ENCODE measurements around the gene RPL22L1. TPM values are rescaled to one million over a fixed set of nuclear protein-coding genes. Genes with fewer than 3 reads are reported as not detected.
A peak's percentile ranks its signal among the peaks of the same experiment; 100 is the strongest.

RPL22L1 gene
- total and polyA plus RNA-seq, 4 donors = 21.3 to 252 (median 114) TPM

DNA sequence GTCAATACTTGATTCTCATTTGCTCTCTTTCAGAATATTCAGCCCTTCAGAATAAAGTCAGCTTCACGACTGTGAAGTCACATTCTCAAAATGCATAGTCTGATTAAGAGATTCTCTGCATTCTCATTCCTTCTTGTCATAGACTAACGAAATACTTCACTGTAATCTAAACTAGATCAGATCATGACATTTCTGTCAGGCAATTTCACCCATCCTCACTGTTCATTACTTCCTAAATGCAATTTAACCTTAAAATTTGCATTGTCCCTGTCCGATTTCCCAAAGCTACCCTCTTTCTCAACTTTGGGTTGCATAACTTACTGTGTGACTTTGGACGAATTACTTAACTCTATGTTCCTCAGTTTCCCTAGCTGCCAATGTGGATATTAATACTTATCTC is 6.2 kb downstream of the RPL22L1 start:
- no peak overlapping the region for H3K4me3 ChIP-seq
- peaks cover under 1 to 15% (median 7%) of the 10 kb centered on the region in 5 donors for H3K4me1 ChIP-seq (ENCODE audit: control insufficient read depth in 5 of 5, insufficient read depth in 5 of 5, low read length in 5 of 5)
- no peak for DNase-seq
- no peak overlapping the region for H3K9ac ChIP-seq (ENCODE audit: insufficient read depth in 1 of 2, low read length in 2 of 2)
- H3K27me3 ChIP-seq (ENCODE audit: control insufficient read depth in 3 of 3, insufficient read depth in 3 of 3, low read length in 2 of 3) = no peaks in the 10 kb centered on the region
- H3K9me3 ChIP-seq (ENCODE audit: control insufficient read depth in 4 of 4, insufficient read depth in 3 of 4, low read length in 3 of 4) = no peaks in the 10 kb centered on the region
- H3K27ac ChIP-seq (ENCODE audit: low read depth in 1 of 2, low read length in 1 of 2) = no peak overlapping the region
- TF ChIP-seq CTCF (IDR thresholded peaks at IDR 0.05; ENCODE audit: control extremely low read depth, extremely low read depth) = no peak
- WGBS, 2 donors = 54 to 68% methylated on average over 4 of the region's 4 CpGs
- ATAC-seq (ENCODE audit: insufficient read depth, low FRiP score) = no peak
- peaks cover 11 to 21% (median 15%) of the 10 kb centered on the region in 4 donors for H3K36me3 ChIP-seq (ENCODE audit: control insufficient read depth in 4 of 4, insufficient read depth in 4 of 4, low read length in 4 of 4)

- Histone ChIP-seq H3K27me3 (ENCODE audit: control insufficient read depth in 3 of 3, insufficient read depth in 3 of 3, low read length in 2 of 3) (no peaks in the 10 kb centered on the region), H3K4me3 (no peak overlapping the region), H3K9ac (ENCODE audit: insufficient read depth in 1 of 2, low read length in 2 of 2) (no peak overlapping the region), H3K9me3 (ENCODE audit: control insufficient read depth in 4 of 4, insufficient read depth in 3 of 4, low read length in 3 of 4) (no peaks in the 10 kb centered on the region), H3K36me3 (ENCODE audit: control insufficient read depth in 4 of 4, insufficient read depth in 4 of 4, low read length in 4 of 4) (peaks cover 11 to 17% (median 14%) of the 10 kb centered on the region in 4 donors), H3K27ac (ENCODE audit: low read depth in 1 of 2, low read length in 1 of 2) (no peak overlapping the region), H3K4me1 (ENCODE audit: control insufficient read depth in 5 of 5, insufficient read depth in 5 of 5, low read length in 5 of 5) (peaks cover 0 to 8% (median 4%) of the 10 kb centered on the region in 5 donors)
- no peak for TF ChIP-seq CTCF (IDR thresholded peaks at IDR 0.05; ENCODE audit: control extremely low read depth, extremely low read depth)
- DNase-seq = peak; percentile 73 to 85 (median 80)
- no peak for ATAC-seq (ENCODE audit: insufficient read depth, low FRiP score)
- 72 to 87% methylated on average over 10 of the region's 10 CpGs for WGBS, 2 donors
Measured at GRCh38 chr3:170862618-170863374, 7.2 kb downstream of the RPL22L1 start.

DNA sequence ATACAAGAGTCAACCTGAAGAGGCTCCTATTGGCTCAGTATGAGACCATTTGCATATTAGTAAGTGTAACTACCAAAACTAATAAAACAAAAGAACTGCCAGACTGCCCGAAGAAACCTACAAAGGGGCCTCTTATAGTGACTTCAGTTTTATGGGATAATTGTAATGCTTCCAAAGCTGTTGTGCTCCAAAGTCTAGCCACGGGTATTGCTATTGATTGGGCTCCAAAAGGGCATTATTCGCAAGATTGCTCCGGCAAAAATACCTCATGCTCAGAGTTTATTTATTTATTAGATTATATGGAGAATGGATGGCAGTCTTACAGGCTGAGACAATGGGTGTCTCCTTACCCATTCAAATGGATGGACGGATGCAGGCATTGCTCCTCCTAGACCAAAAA is 11.4 kb downstream of the RPL22L1 start:
- Histone ChIP-seq H3K36me3 (ENCODE audit: control insufficient read depth in 4 of 4, insufficient read depth in 4 of 4, low read length in 4 of 4) (no peaks in the 10 kb centered on the region), H3K27ac (ENCODE audit: low read depth in 1 of 2, low read length in 1 of 2) (no peak overlapping the region), H3K4me3 (no peak overlapping the region), H3K9ac (ENCODE audit: insufficient read depth in 1 of 2, low read length in 2 of 2) (no peak overlapping the region), H3K4me1 (ENCODE audit: control insufficient read depth in 5 of 5, insufficient read depth in 5 of 5, low read length in 5 of 5) (peaks cover 0 to 4% (median 0%) of the 10 kb centered on the region in 5 donors), H3K9me3 (ENCODE audit: control insufficient read depth in 4 of 4, insufficient read depth in 3 of 4, low read length in 3 of 4) (no peaks in the 10 kb centered on the region), H3K27me3 (ENCODE audit: control insufficient read depth in 3 of 3, insufficient read depth in 3 of 3, low read length in 2 of 3) (no peaks in the 10 kb centered on the region)
- 89 to 97% methylated on average over 5 of the region's 5 CpGs for WGBS, 2 donors
- ATAC-seq (ENCODE audit: insufficient read depth, low FRiP score) (no peak), DNase-seq (no peak)
- no peak for TF ChIP-seq CTCF (IDR thresholded peaks at IDR 0.05; ENCODE audit: control extremely low read depth, extremely low read depth)

All from lung (tissue), 12 donors.